T-cell (primary cell): ENCODE measurements around the gene CWH43. TPM values are rescaled to one million over a fixed set of nuclear protein-coding genes. Genes with fewer than 3 reads are reported as not detected.

Experiments
- ATAC-seq, 4 experiments: fragments of 200-7000 bp in 3 of 4; fragments of 150-1000 bp in 1 of 4; cut with Tn5 transposase; replicated peaks in 1 of 4; 1 replicate in 3 of 4; 2 replicates in 1 of 4; pipeline ENCODE4 v1.10.0; 2021; ENCODE audit warnings: moderate library complexity in 3 of 4, mild to moderate bottlenecking in 2 of 4, moderate number of reproducible peaks in 1 of 4
- CTCF ChIA-PET, 2 donors: fragments of 300-600 bp; sonication (Branson Sonifier 250); formaldehyde crosslinking; loops; one replicate each; lab custom pipeline; 2022; ENCODE audit warnings: antibody characterized with exemption in 2 of 2; lab: Charles Lee
- POLR2A ChIA-PET, 2 donors: fragments of 300-600 bp; sonication (Branson Sonifier 250); formaldehyde crosslinking; loops; one replicate each; lab custom pipeline; 2022; ENCODE audit warnings: antibody characterized with exemption in 2 of 2; lab: Charles Lee
- DNase-seq, 35 experiments: peaks; one replicate each; pipeline versions ENCODE4 v3.0.0 to v3.0.0-alpha.2; 2013 to 2023
- H3K27ac ChIP-seq: one replicate; pipeline ENCODE4 v1.5.1; 2013; ENCODE audit warnings: low read length
- H3K27me3 ChIP-seq, 2 experiments: replicated peaks in 1 of 2; 1 replicate in 1 of 2; 2 replicates in 1 of 2; pipeline versions ENCODE4 v1.6.1 to v1.7.0; 2013; ENCODE audit warnings: low read length in 1 of 2, mixed read lengths in 1 of 2; ENCODE audit not compliant: control insufficient read depth in 2 of 2, insufficient read depth in 2 of 2; ENCODE audit errors: extremely low read depth in 1 of 2
- H3K36me3 ChIP-seq, 2 donors: 1 replicate in 1 of 2; 2 replicates in 1 of 2; pipeline versions ENCODE4 v1.6.1 to v1.7.0; 2013; ENCODE audit warnings: low read length in 1 of 2; ENCODE audit not compliant: control insufficient read depth in 2 of 2, insufficient read depth in 1 of 2; ENCODE audit errors: extremely low read depth in 1 of 2
- H3K4me1 ChIP-seq, 2 experiments: 1 replicate in 1 of 2; 2 replicates in 1 of 2; pipeline versions ENCODE4 v1.6.1 to v1.7.0; 2013; ENCODE audit warnings: low read length in 2 of 2, mixed read lengths in 1 of 2; ENCODE audit not compliant: insufficient read depth in 2 of 2, control insufficient read depth in 1 of 2; ENCODE audit errors: extremely low read depth in 1 of 2
- H3K4me3 ChIP-seq, 2 donors: 1 replicate in 1 of 2; 2 replicates in 1 of 2; pipeline versions ENCODE4 v1.5.1 to v1.7.0; 2013; ENCODE audit warnings: mild to moderate bottlenecking in 2 of 2, low read length in 1 of 2, moderate library complexity in 1 of 2; ENCODE audit not compliant: control insufficient read depth in 1 of 2; ENCODE audit errors: extremely low read depth in 1 of 2
- H3K9me3 ChIP-seq: 2 replicates; pipeline ENCODE4 v1.7.0; 2013
- H3K27ac Mint-ChIP-seq, 2 donors: one replicate each; pipeline ENCODE4 v1.8.0; 2020 to 2021; ENCODE audit warnings: mild to moderate bottlenecking in 2 of 2, mixed read lengths in 2 of 2
- H3K27me3 Mint-ChIP-seq, 2 donors: one replicate each; pipeline ENCODE4 v1.8.0; 2021 to 2022; ENCODE audit warnings: mixed read lengths in 2 of 2
- H3K36me3 Mint-ChIP-seq: one replicate; pipeline ENCODE4 v1.8.0; 2021; ENCODE audit warnings: mixed read lengths
- H3K4me1 Mint-ChIP-seq, 3 donors: one replicate each; pipeline ENCODE4 v1.8.0; 2020 to 2022; ENCODE audit warnings: mixed read lengths in 3 of 3, mild to moderate bottlenecking in 1 of 3
- H3K4me3 Mint-ChIP-seq, 3 donors: one replicate each; pipeline ENCODE4 v1.8.0; 2020 to 2022; ENCODE audit warnings: mild to moderate bottlenecking in 3 of 3, mixed read lengths in 3 of 3, moderate library complexity in 3 of 3
- H3K9me3 Mint-ChIP-seq, 3 donors: one replicate each; pipeline ENCODE4 v1.8.0; 2020 to 2022; ENCODE audit warnings: mixed read lengths in 3 of 3
- WGBS: methylation state at CpG from one replicate; pipeline ENCODE4 v1.1.5; 2013; ENCODE audit warnings: missing lambda C conversion rate; ENCODE audit not compliant: insufficient coverage; 5-methylcytosine and 5-hydroxymethylcytosine counted together
- total RNA-seq, 35 experiments: library from RNA in 6 of 35; stranded (reverse) in 6 of 35; fragments of 120-200 nt in 1 of 35; gene quantifications; one replicate each; pipeline versions ENCODE4 v1.2.1 to v1.2.4 and lab custom pipeline; 2013 to 2026

The CWH43 gene
- total RNA-seq, 5 donors from 2014 or later (not counting 1 experiment from before 2014, with no cell fraction given) = not detected

DNA sequence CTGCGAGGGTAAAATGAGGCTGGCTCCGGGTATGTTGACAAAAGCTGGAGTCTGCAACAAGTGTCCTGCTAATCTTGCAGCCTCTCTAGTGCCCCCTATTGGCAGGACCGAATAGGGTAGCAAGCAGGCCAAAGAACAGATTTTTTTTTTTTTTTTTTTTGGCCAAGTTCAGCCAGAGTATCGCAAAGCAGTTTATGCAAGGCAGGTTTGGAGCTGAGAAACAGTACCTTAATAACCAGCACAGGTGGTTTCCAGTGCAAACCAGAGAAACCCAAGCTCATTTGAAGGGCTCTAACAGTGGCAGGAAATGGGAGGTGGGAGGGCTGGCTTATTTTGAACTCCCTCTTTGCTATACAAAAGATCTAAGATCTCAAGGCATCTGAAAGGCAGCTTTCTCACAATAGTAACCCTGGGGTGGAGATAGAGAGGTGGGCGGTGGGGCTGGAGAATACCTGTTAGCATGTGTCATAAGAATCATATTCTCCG, 41.3 kb upstream of the CWH43 start:
- peak overlapping the region in 2 of 3 donors; percentile 25 to 62 for H3K4me3 Mint-ChIP-seq
- H3K27me3 Mint-ChIP-seq = peaks cover 0 to 3% of the 10 kb centered on the region in 2 donors

DNA sequence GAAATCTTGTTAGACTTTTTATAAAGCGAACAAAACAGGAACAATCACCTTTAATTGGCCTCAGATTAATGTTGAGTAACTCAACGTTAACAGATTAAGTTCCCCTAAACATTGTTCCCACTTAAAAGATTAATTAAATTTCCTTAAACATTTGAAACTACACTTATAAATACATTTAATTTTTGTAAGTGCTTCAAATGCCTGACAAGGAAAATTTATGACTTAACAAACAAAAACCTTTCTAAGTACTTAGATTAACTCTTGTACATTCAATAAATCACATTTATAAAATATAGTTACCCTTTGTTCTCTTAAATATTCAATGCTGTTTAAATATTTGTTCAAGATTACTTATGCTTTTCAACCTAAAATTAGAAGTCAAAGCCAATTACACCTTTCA, 40.1 kb upstream of the CWH43 start:
- H3K27ac Mint-ChIP-seq = no peak overlapping the region
- ChIA-PET CTCF (no interaction called here), POLR2A (interaction anchor here in 1 of 2 donors (0.6 to 1.3 kb wide), 2 partner anchors 34 to 897 kb away, joined by 3 read pairs; no protein-coding TSS in a partner anchor)
- no peak overlapping the region for H3K4me3 ChIP-seq
- DNase-seq = no peak
- no peak overlapping the region for H3K4me3 Mint-ChIP-seq
- H3K27ac ChIP-seq = no peak overlapping the region
- H3K36me3 ChIP-seq = no peaks in the 10 kb centered on the region
- H3K4me1 Mint-ChIP-seq = peaks cover 23 to 37% (median 28%) of the 10 kb centered on the region in 3 donors
- no peaks in the 10 kb centered on the region for H3K36me3 Mint-ChIP-seq
- H3K4me1 ChIP-seq = peaks cover 12 to 17% of the 10 kb centered on the region in 2 experiments
- peaks cover 0 to 4% of the 10 kb centered on the region in 2 experiments for H3K27me3 ChIP-seq
- no CpG with 5 or more reads among the region's 2 CpGs for WGBS
- no peaks in the 10 kb centered on the region for H3K9me3 ChIP-seq
- no peaks in the 10 kb centered on the region for H3K9me3 Mint-ChIP-seq
- peaks cover 0 to 3% of the 10 kb centered on the region in 2 donors for H3K27me3 Mint-ChIP-seq
- ATAC-seq = no peak

More for the DNA sequence above, 41.3 kb upstream of the CWH43 start:
- H3K9me3 Mint-ChIP-seq = no peaks in the 10 kb centered on the region
- Histone ChIP-seq H3K36me3 (no peaks in the 10 kb centered on the region), H3K27me3 (peaks cover 0 to 4% of the 10 kb centered on the region in 2 experiments), H3K4me3 (peak overlapping the region in 1 of 2 donors; percentile 23), H3K4me1 (peaks cover 12 to 17% of the 10 kb centered on the region in 2 experiments), H3K9me3 (no peaks in the 10 kb centered on the region), H3K27ac (no peak overlapping the region)
- CTCF ChIA-PET = interaction anchor here (0.5 to 1.4 kb wide), 18 partner anchors 12 to 461 kb away, joined by 3 to 12 read pairs (median 4); partner anchors contain the start of gene OCIAD2 (in 1 of the 2)
- H3K27ac Mint-ChIP-seq = peak overlapping the region; percentile 19 to 62
- ATAC-seq (peak; percentile 66 to 99 (median 87)), DNase-seq (peak in 32 of 35 experiments; percentile 3 to 71 (median 36))
- H3K36me3 Mint-ChIP-seq = no peaks in the 10 kb centered on the region
- 54% methylated on average over 4 of the region's 6 CpGs for WGBS
- POLR2A ChIA-PET = interaction anchor here in 1 of 2 donors (1.3 kb wide), 1 partner anchor 33 kb away, joined by 3 read pairs; no protein-coding TSS in a partner anchor
- peaks cover 23 to 31% (median 28%) of the 10 kb centered on the region in 3 donors for H3K4me1 Mint-ChIP-seq

DNA sequence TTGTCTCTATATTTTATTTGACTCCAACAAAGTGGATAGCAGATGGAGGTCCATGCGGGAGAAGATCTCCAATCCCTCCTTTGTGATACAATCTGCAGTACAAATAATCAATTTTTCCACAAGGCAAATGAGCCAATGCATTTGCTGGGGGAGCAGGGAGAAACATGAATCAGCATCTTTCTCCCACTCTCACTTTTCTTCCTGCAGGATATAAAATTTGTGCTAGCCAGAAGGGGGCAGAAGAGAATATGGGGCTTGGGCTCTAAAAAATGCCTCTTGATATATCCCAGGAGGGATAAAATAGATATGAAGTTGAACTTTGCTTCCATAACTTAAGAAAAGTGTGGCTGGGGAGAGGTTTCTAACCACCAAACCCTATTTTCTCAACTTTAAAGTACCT, 38.3 kb upstream of the CWH43 start:
- no peaks in the 10 kb centered on the region for H3K9me3 ChIP-seq
- no peak overlapping the region for H3K27ac ChIP-seq
- no peak overlapping the region for H3K4me3 Mint-ChIP-seq
- H3K36me3 ChIP-seq = no peaks in the 10 kb centered on the region
- H3K27me3 Mint-ChIP-seq = peaks cover 0 to 3% of the 10 kb centered on the region in 2 donors
- no peak overlapping the region for H3K4me3 ChIP-seq
- no CpG with 5 or more reads among the region's 1 CpG for WGBS
- peaks cover 0 to 4% of the 10 kb centered on the region in 2 experiments for H3K27me3 ChIP-seq
- no peak for DNase-seq
- H3K36me3 Mint-ChIP-seq = no peaks in the 10 kb centered on the region
- CTCF ChIA-PET = no interaction called here
- ATAC-seq = no peak
- H3K9me3 Mint-ChIP-seq = peaks cover 0 to 3% (median 2%) of the 10 kb centered on the region in 3 donors
- POLR2A ChIA-PET = no interaction called here
- peaks cover 12 to 17% of the 10 kb centered on the region in 2 experiments for H3K4me1 ChIP-seq
- H3K27ac Mint-ChIP-seq = no peak overlapping the region
- H3K4me1 Mint-ChIP-seq = peaks cover 23 to 28% (median 28%) of the 10 kb centered on the region in 3 donors

DNA sequence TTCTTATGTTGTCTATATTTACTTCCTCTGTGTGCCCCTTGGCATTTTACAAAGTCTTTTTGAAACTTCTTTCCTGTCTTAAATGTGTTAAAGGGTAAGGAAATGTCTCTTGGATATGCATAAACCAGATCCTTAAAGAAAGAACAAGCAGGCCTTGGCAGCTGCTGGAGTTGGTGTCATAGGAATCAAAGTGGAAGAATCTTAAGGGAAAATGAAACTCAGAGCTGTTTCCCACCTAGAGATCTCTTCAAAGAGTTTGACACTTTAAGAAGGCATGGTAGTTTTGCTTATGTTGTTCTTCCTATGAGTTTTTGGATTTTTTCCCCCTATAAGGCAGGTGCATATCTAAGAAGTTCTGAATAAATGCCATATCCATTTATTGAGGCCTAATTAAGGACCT, 37.0 kb upstream of the CWH43 start:
- Histone ChIP-seq H3K4me1 (peaks cover 11 to 13% of the 10 kb centered on the region in 2 experiments), H3K9me3 (no peaks in the 10 kb centered on the region), H3K4me3 (no peak overlapping the region), H3K27me3 (peaks cover 0 to 2% of the 10 kb centered on the region in 2 experiments), H3K36me3 (no peaks in the 10 kb centered on the region), H3K27ac (no peak overlapping the region)
- POLR2A ChIA-PET = no interaction called here
- H3K36me3 Mint-ChIP-seq = no peaks in the 10 kb centered on the region
- peaks cover 0 to 3% of the 10 kb centered on the region in 2 donors for H3K27me3 Mint-ChIP-seq
- no peak for ATAC-seq
- peaks cover 0 to 3% (median 2%) of the 10 kb centered on the region in 3 donors for H3K9me3 Mint-ChIP-seq
- H3K27ac Mint-ChIP-seq = peak overlapping the region; percentile 49 to 70
- H3K4me1 Mint-ChIP-seq = peaks cover 18 to 21% (median 19%) of the 10 kb centered on the region in 3 donors
- H3K4me3 Mint-ChIP-seq = no peak overlapping the region
- DNase-seq = no peak
- CTCF ChIA-PET = no interaction called here

- peaks cover 12 to 16% (median 13%) of the 10 kb centered on the region in 3 donors for H3K4me1 Mint-ChIP-seq
- H3K36me3 Mint-ChIP-seq = no peaks in the 10 kb centered on the region
- H3K9me3 ChIP-seq = no peaks in the 10 kb centered on the region
- no peak overlapping the region for H3K4me3 ChIP-seq
- ChIA-PET POLR2A (no interaction called here), CTCF (no interaction called here)
- no peaks in the 10 kb centered on the region for H3K27me3 ChIP-seq
- peaks cover 5 to 9% of the 10 kb centered on the region in 2 experiments for H3K4me1 ChIP-seq
- no peaks in the 10 kb centered on the region for H3K27me3 Mint-ChIP-seq
- no peak overlapping the region for H3K27ac ChIP-seq
- no peak overlapping the region for H3K4me3 Mint-ChIP-seq
- no peak overlapping the region for H3K27ac Mint-ChIP-seq
- no peak for DNase-seq
- ATAC-seq = no peak
- H3K36me3 ChIP-seq = no peaks in the 10 kb centered on the region
- WGBS = 84% methylated on average over 3 of the region's 4 CpGs
- H3K9me3 Mint-ChIP-seq = peaks cover 0 to 3% (median 2%) of the 10 kb centered on the region in 3 donors
Observed at GRCh38 chr4:48949518-48950219, 36.4 kb upstream of the CWH43 start.

DNA sequence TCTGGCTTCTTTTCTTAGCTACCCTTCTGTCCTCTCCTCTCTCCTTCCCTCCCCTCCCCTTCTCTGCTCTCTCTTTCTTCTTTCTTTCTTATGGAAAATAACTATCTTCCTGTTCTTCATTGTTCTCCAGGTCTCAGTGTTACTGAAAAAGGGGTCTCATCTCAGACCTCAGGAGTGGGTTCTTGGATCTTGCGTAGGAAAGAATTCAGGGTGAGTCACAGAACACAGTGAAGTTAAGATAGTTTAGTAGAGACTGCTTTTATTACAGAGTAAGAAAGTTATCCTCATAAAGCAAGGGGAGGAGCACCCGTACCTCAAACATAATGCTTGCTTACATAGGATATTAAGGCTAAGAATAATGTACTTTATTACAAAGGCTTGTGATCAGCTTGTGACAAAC, 31.8 kb upstream of the CWH43 start:
- H3K9me3 ChIP-seq = no peaks in the 10 kb centered on the region
- Mint-ChIP-seq H3K4me3 (no peak overlapping the region), H3K9me3 (peaks cover 0 to 3% (median 2%) of the 10 kb centered on the region in 3 donors), H3K27ac (no peak overlapping the region), H3K27me3 (peaks cover 0 to 1% of the 10 kb centered on the region in 2 donors), H3K4me1 (peaks cover 0 to 19% (median 3%) of the 10 kb centered on the region in 3 donors), H3K36me3 (no peaks in the 10 kb centered on the region)
- no peak for DNase-seq
- no peak for ATAC-seq
- no peaks in the 10 kb centered on the region for H3K27me3 ChIP-seq
- ChIA-PET CTCF (no interaction called here), POLR2A (no interaction called here)
- H3K4me3 ChIP-seq = no peak overlapping the region
- no CpG with 5 or more reads among the region's 2 CpGs for WGBS
- no peaks in the 10 kb centered on the region for H3K36me3 ChIP-seq
- no peaks in the 10 kb centered on the region for H3K4me1 ChIP-seq
- no peak overlapping the region for H3K27ac ChIP-seq
